ENCODE data around the gene PARN. TPM values are rescaled to one million over a fixed set of nuclear protein-coding genes. Genes with fewer than 3 reads are reported as not detected.

The PARN gene
- 26.0 and 36.2 TPM in 2 replicates for total RNA-seq

GRCh38 chr16:14629919-14630619 is at the start of gene PARN:
Gene PARN, minus strand, starts transcription at chr16:14630260. Its CDS starts 135 bp downstream, at chr16:14630125.

DNA sequence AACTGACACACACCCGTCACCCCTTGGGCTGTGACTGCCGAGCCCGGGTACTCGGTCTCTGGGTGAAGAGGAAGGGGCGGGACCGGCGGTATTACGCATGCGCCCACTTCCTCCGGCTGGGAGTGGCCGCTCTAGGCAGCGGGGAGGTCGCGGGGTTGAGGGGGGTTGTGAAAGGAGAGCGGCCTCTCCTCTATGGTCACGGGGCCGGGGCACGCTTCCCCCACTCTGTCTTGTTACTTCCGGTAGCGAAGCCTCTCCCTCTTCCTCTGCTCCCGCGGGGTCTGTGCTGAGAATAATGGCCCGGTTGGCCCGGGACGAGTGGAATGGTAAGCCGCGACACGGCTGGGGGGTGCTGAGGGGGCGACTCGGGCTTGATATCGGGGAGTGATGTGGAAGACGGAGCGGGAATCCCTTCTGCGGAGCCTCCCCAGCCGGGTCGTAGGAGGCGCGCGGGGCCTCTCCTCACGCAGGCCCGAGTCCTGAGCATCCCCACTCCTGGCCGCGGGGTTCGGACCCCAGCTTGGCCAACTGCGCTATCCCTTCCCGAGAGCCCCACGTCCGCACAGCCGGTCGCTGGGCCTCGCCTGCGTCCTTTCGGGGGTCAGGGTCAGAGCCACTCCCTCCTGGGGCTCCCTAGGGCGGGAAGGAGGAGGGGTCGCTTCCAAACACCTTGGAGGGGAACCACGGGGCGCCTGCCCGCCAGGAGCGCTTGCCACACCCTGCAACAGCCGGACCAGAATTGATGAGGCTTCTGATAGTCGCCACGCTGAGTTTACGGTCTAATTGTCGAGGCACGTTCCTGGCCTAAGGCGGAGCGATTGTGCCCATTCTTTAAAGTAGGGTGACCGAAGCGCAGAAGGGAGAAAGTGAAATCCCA is 2.9 kb upstream of the PARN start, which contains the start of gene BFAR:
BFAR (plus strand) TSS at position 259 of the 877 bp plus-strand sequence. CDS start 11,396 bp downstream, outside the sequence.

Other genes starting within 250 kb of the PARN start
- gene BFAR, start 2.7 kb upstream of the PARN start, total RNA-seq: 64.3 and 79.6 TPM in 2 replicates
- not detected in 2 replicates for gene PLA2G10, start 64.0 kb upstream of the PARN start, total RNA-seq
- 0.58 TPM in 1 of 2 replicates, not detected in the other for gene NPIPA3, start 73.2 kb upstream of the PARN start, total RNA-seq
- gene NPIPA2, start 112.3 kb upstream of the PARN start, total RNA-seq: 0.58 TPM in 1 of 2 replicates, not detected in the other
- gene NOMO1, start 203.5 kb upstream of the PARN start, total RNA-seq: 41.5 and 44.9 TPM in 2 replicates